Mucosa of descending colon (tissue), 3 donors: ENCODE results near the gene IGDCC3. TPM values are rescaled to one million over a fixed set of nuclear protein-coding genes. Genes with fewer than 3 reads are reported as not detected.

Experiments used
- ATAC-seq: fragments of 200-7000 bp; cut with Tn5 transposase; one replicate; pipeline ENCODE4 v1.9.1; 2020; ENCODE audit warnings: mild to moderate bottlenecking, moderate library complexity
- DNase-seq, 3 donors: peaks; one replicate each; pipeline ENCODE4 v3.0.0-alpha.2; 2020
- H3K36me3 ChIP-seq: fragments of 200-600 bp; one replicate; pipeline ENCODE4 v1.8.0; 2021; ENCODE audit warnings: low read depth, mild to moderate bottlenecking
- H3K4me1 ChIP-seq: fragments of 200-600 bp; one replicate; pipeline ENCODE4 v1.8.0; 2021; ENCODE audit warnings: low read depth, mild to moderate bottlenecking
- H3K4me3 ChIP-seq: fragments of 200-600 bp; one replicate; pipeline ENCODE4 v1.8.0; 2021; ENCODE audit warnings: mild to moderate bottlenecking
- H3K9me3 ChIP-seq: fragments of 200-600 bp; one replicate; pipeline ENCODE4 v1.8.0; 2021; ENCODE audit warnings: mild to moderate bottlenecking
- CTCF ChIP-seq: fragments of 200-600 bp; IDR thresholded peaks from one replicate; pipeline ENCODE4 v1.8.0; 2022; ENCODE audit warnings: antibody characterized with exemption, mild to moderate bottlenecking
- intact Hi-C, 2 donors: fragments of 100-400 bp; cut with DNase I in 1 of 2; cut with micrococcal nuclease in 1 of 2; formaldehyde crosslinking; loops; one replicate each; pipeline versions ENCODE4 v1.11.0 to v1.11.1; 2022; cut with DNase I, micrococcal nuclease
- total RNA-seq, 3 donors: library from RNA; stranded (reverse); fragmentation: NEBNext Ultra II Directional in 2 of 3; extraction: Animal tissue kit (Norgen Biotek cat#: 25700) in 2 of 3; gene quantifications; one replicate each; pipeline versions ENCODE4 v1.2.1 to v1.2.4, GENCODE V29; 2021 to 2023
- donor health status: DM: no; HTN: no; CAD: no; lungs with moderate emphysema.
- donor health status: DM: no; HTN: no; CAD: no.
- donor health status: DM: no; HTN: yes; CAD: no.

Gene IGDCC3
- total RNA-seq, 3 donors from 2014 or later = 0.51 TPM; not detected in 2

- Histone ChIP-seq H3K9me3 (no peaks in the 10 kb centered on the region), H3K4me3 (no peak overlapping the region), H3K4me1 (peaks cover 10% of the 10 kb centered on the region), H3K36me3 (no peaks in the 10 kb centered on the region)
- no peak for TF ChIP-seq CTCF
- ATAC-seq = no peak
- no peak for DNase-seq
- intact Hi-C loops = no loop called here
These were observed 92.3 kb downstream of the IGDCC3 start for GRCh38 chr15:65285291-65286068.

GRCh38 chr15:65278480-65278879 lies 99.3 kb downstream of the IGDCC3 start:
- intact Hi-C loops = no loop called here
- H3K4me1 ChIP-seq = peaks cover 9% of the 10 kb centered on the region
- H3K36me3 ChIP-seq = no peaks in the 10 kb centered on the region
- peak in 1 of 3 donors; percentile 34 for DNase-seq
- H3K4me3 ChIP-seq = no peak overlapping the region
- H3K9me3 ChIP-seq = no peaks in the 10 kb centered on the region
- TF ChIP-seq CTCF = no peak
- peak; percentile 80 for ATAC-seq

Other genes with a start within 250 kb of the IGDCC3 start
- 10 to 100 TPM; 12.0 to 32.9 (median 13.4) TPM for gene PDCD7, start 244.2 kb downstream of the IGDCC3 start, total RNA-seq
- 10 to 100 TPM; 39.4 to 51.5 (median 50.8) TPM for gene CLPX, start 192.7 kb downstream of the IGDCC3 start, total RNA-seq
- gene CILP, start 166.5 kb downstream of the IGDCC3 start, total RNA-seq = 10 to 100 TPM in 2 of 3 donors, 1 to 10 TPM in 1; 2.7 to 14.7 (median 10.3) TPM
- gene PARP16, start 91.1 kb downstream of the IGDCC3 start, total RNA-seq = 10 to 100 TPM in 2 of 3 donors, 1 to 10 TPM in 1; 9.6 to 12.4 (median 12.1) TPM
- not detected for gene RNU5A-1, start 82.0 kb downstream of the IGDCC3 start, total RNA-seq
- 10 to 100 TPM in 2 of 3 donors, not detected in 1; 15.9 to 32.0 TPM for gene RNU5B-1, start 73.3 kb downstream of the IGDCC3 start, total RNA-seq
- gene IGDCC4, start 44.9 kb upstream of the IGDCC3 start, total RNA-seq = 1 to 10 TPM in 2 of 3 donors, under 1 TPM in 1; 0.90 to 1.7 (median 1.0) TPM
- gene DPP8, start 139.7 kb upstream of the IGDCC3 start, total RNA-seq = 10 to 100 TPM; 35.6 to 40.6 (median 35.8) TPM
- 10 to 100 TPM; 26.2 to 31.2 (median 30.9) TPM for gene HACD3, start 152.5 kb upstream of the IGDCC3 start, total RNA-seq
- 10 to 100 TPM; 30.1 to 37.5 (median 31.9) TPM for gene INTS14, start 233.1 kb upstream of the IGDCC3 start, total RNA-seq
- gene SLC24A1, start 243.9 kb upstream of the IGDCC3 start, total RNA-seq = 10 to 100 TPM in 1 of 3 donors, 1 to 10 TPM in 2; 6.5 to 10.3 (median 8.4) TPM